HG03196 (cell line): Measurements from ENCODE around the gene SVOP.
A peak's percentile ranks its signal among the peaks of the same experiment; 100 is the strongest.

Source experiments
- ATAC-seq: cut with Tn5 transposase; IDR thresholded peaks from one replicate; pipeline ENCODE4 v1.9.1; 2021; ENCODE audit not compliant: unreplicated experiment

The SVOP gene

GRCh38 chr12:108939594-108939993 lies 81.3 kb downstream of the SVOP start:
- ATAC-seq, result no peak

GRCh38 chr12:108938247-108938924 lies 82.5 kb downstream of the SVOP start:
- ATAC-seq, result no peak

DNA sequence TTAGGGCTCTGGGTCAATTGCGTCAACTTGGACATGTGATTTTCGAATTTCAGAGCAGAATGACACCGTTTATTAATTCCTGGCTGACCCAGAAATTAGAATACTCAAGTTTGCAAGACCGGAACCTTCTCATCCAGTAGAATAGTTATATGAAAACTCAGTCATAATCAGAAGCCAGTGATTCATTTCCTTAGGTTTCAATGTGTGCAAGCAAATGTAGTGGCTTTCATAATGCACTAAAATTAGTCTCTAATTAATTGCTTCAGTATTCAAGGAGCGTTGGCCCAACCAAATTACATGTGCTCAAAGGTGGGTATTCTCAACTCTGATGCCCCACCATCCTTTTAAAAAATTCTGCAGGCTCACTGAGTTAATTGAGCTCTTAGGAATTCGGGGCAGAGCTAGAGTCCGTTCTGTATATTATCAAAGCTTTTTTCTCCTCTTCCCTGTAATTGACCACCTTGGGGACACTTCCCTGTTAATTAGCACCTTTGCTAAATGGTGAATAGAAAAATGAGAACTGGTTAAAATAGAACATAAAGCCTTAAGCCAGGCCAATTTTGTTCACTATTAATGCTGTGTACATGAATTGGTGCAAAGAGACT lies 85.6 kb downstream of the SVOP start:
- ATAC-seq, result no peak

DNA sequence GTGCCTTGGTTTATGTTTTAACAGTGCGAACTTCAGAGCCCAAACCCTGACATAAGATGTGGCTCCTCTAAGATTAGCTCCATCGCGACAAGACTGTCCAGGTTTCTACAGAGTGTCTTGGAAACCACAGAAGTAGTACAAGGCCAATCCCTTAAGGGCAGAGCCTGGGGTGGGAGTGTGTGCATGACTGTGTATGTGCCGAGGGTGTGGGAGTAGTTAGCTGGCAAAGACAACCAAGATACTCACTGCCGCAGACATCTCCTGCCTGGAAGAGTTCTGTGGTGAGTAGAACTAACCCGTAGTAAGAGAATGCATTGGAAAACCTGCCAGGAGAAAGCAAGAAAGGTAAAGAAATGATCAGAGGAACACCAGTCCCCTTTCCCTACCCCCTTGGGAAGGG lies 86.9 kb downstream of the SVOP start:
- no peak for ATAC-seq

DNA sequence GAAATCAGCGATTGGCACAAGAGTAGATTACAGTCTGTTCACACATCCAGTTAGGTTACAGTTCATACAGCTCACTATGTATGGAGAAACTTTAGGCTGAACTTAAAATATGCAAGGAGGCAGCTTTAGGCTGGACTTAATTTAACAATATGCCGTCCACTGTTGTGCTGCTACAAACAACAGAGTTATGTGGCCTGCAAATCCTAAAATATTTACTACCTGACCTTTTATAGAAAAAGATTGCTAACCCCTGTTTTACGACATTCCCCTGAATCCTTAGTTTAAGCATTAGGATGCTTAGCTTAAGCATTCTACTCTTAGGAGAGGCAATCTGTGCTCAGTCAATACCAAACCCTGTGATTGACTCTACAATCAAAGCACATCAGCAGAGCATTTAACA lies 90.1 kb downstream of the SVOP start:
- ATAC-seq, result no peak

- peak; percentile 56 for ATAC-seq
Measured at GRCh38 chr12:108930155-108930554, 90.7 kb downstream of the SVOP start.

DNA sequence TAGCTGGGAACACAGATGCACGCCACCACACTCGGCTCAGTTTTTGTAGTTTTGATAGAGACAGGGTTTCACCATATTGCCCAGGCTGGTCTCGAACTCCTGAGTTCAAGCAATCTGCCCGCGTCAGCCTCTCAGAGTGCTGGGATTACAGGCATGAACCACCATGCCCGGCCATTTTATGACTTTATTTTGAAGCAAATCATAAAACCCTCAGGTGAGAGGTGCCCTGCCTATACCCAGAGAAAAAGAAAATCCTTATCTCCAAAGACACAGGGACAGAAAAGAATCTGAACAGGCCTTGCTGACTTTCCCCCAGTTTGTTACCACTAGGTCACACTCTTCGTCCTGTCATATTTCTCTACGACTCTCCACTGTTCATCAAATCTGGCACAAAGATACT lies 92.2 kb downstream of the SVOP start:
- no peak for ATAC-seq

- no peak for ATAC-seq
Measured at GRCh38 chr12:108922918-108923317, 98.0 kb downstream of the SVOP start.

- ATAC-seq, result no peak
Measured at GRCh38 chr12:108921946-108922345, 98.9 kb downstream of the SVOP start.

DNA sequence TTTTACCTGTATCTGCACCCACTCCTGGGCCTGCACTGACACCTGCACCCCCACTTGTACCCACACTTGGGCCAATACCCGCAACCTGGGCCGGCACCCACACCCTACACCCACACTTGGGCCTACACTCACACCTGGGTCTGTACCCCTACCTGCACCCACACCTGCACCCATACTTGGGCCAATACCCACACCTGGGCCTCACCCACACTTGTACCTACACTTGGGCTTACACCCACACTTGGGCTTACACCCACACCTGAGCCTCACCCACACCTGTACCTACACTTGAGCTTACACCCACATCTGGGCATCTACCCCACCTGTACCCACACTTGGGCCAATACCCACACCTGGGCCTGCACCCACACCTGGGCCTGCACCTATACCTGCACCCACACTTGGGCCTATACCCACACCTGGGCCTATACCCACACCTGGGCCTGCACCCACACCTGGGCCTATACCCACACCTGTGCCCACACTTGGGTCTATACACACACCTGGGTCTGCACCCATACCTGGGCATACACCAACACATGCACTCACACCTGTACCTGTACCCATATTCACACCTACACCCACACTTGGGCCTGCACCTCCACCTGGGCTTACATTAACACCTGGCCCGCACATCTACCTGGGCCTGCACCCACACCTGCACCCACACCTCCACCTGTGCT lies 101.8 kb downstream of the SVOP start:
- ATAC-seq, result no peak

GRCh38 chr12:108918206-108918605 lies 102.7 kb downstream of the SVOP start:
- ATAC-seq, result no peak

DNA sequence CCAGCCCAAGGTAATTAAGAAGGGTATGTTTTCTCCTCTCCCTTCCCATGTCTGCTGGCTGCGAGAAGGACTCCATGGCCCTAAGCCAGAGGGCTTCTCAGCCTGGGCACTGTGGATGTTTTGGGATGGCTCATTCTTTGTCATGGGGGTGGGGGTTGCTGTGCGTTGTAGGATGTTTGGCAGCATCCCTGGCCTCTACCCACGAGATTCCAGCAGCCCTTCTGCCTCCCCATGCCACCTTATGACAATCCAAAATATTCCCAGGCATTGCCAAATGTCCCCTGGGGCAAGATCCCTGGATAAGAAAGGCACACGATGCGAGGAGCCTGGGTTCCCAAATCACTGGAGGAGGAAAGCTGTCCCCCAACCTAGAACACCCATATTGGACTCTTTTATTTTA lies 104.5 kb downstream of the SVOP start:
- no peak for ATAC-seq

DNA sequence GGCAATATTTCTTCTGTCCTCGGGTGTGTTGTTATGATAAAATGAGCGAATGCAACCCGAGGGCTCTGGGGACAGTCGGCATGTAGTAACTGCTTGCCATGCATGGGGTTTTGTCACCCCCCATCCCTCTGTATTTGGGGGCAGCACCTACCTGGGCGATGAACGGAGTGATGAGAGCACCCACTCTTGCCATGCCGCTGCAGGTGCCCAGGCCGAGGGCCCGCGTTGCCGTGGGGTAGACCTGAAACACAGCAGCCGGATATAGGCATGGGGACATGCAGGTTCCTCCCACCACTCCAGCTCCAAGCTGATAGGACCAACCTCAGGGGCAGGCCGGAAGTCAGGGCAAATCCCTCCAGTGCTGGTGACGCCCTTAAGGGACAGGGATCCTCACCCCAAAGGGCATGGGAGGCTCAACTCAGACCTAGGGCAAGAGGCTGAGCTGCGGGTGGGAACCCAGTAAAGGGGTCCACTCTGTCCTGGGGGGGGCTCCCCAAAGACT lies 105.2 kb downstream of the SVOP start:
- ATAC-seq, result no peak

DNA sequence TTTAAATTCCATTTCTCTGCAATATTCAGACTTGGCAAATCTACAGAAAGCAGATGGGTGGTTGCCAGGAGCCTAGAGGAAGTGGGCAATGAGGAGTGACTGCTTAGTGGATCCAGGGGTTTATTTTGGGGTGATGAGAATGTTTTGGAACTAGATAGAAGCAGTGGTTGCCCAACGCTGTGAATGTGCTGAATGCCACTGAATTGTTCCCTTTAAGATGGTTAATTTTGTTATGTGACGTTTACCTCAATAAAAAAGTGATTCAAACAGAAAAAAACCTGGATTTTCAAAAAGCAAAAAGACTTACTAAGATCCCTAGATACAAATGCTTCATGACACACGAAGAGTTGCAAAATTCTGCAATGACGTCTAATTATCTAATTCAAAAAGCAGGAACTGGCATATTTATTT lies 106.7 kb downstream of the SVOP start:
- no peak for ATAC-seq

GRCh38 chr12:108912361-108912760 lies 108.5 kb downstream of the SVOP start:
- no peak for ATAC-seq

DNA sequence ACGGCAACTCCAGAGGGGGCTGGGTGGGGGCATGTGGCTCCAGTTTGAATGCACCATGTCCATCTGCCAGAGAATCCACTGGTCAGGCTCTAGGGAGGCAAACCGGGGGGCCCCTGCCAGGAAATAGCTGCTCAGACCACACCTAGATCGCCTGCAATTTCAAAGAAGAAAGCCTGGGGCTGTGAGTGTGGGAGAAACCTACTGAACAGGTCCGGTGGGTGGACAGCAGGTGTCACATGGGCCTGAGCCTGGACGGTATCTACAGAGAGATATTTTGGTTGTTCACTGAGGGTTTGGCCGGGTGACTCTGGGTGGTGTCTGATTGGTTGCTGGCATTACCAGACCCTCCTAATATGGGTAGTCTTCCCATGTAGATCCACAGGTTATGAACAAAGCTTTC lies 109.0 kb downstream of the SVOP start:
- no peak for ATAC-seq

DNA sequence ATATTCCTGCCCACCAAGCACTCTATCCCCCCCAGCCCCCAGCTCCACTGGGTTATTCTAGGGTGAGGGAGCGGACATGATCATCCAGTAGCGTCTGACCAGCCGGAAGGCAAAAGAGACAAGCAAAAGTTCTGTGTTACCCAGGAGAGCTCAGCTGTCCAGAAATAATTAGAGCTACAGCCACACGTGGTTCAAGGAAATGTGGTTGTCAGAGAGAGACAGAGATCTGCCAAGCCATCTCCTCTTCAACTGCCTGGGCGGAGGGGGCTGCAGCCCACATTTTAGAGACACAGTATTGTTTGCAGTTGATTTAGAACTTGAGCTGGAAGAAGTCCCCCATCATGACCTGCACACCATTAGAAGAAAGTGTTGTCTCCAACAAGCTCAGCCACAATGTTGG lies 110.5 kb downstream of the SVOP start:
- no peak for ATAC-seq

DNA sequence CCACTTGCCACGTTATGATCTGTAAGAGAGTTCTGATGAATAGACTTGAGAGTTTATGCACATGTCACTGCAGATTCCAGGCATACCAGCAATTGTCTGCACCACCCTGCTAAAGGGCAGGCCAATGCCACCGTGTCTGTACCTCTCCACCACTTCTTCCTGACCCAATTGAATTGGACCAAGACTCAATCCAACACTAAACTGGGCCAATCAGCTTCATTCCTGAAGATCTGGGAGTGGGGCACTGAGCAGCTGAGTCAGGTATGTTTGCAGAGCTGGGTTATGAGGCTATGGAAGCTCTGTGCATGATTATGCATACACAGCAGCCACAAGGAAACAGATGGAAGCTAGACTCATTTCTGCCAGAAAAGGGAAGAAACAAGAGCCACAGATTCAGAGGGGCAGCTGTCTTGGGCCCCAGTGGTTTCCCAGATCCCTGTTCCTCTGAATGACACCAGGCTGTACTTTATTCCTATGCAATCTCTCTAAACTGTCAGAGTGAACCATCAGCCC lies 113.0 kb downstream of the SVOP start:
- no peak for ATAC-seq

DNA sequence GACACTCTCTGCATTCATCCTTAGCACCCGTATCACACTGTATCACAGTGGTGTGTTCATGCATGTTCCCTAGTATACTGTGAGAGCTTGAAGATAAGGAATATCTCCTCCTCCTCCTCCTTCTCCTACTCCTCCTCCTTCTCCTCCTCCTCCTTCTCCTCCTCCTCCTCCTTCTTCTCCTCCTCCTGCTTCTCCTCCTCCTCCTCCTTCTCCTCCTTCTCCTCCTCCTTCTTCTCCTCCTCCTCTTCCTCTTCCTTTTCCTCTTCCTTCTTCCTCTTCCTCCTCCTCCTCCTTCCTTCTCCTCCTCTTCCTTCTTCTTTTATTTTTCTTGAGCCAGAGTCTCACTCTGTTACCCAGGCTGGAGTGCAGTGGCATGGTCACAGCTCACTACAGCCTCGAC lies 113.9 kb downstream of the SVOP start:
- no peak for ATAC-seq

DNA sequence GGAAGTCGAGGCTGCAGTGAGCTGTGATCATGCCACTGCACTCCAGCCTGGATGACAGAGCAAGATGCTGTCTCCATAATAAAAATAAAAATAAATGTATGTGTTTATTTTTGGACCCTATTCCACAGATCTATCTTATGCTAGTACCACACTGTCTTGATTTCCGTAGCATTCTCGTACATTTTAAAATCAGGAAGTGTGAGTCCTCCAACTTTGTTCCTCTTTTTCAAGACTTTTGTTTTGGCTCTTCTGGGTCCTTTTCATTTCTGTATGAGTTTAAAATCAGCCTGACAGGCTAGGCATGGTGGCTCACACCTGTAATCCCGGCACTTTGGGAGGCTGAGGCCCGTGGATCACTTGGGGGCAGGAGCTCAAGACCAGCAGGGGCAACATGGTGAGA lies 115.1 kb downstream of the SVOP start:
- ATAC-seq, result no peak

GRCh38 chr12:108899145-108899544 lies 121.7 kb downstream of the SVOP start:
- ATAC-seq, result no peak

GRCh38 chr12:108896817-108897216 lies 124.1 kb downstream of the SVOP start:
- ATAC-seq, result no peak
